ENCODE results near the gene DENND1C.
"Not testable (repeated sequence)": the region's sequence is repeated elsewhere in the genome, so short reads cannot be mapped to it uniquely, and the experiment has no call there.

Gene DENND1C

DNA sequence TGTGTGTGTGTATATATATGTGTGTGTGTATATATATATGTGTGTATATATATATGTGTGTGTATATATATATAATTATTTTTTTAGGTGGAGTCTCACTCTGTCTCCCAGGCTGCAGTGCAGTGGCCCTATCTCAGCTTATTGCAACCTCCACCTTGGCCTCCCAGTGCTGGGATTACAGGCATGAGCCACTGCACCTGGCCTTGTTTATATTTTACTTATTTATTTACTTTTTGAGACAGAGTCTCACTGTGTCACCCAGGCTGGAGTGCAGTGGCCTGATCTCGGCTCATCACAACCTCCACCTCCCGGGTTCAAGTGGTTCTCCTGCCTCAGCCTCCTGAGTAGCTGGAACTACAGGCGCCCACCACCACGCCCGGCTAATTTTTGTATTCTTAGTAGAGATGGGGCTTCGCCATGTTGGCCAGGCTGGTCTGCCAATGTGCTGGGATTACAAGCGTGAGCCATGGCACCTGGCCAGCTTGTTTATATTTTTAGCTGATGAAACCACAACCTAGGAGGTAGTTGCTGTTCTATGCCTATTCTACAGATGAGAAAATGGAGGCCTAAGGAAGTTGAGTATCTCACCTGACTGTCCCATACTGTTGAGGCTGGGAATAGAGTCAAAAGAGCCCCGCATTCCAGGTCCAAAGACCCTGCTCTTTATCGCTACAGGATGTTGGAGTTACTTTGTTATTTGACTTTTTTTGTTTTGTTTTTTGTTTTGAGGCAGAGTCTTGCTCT is 26.6 kb upstream of the DENND1C start:
- DNase-seq = not testable (repeated sequence)

GRCh38 chr19:6503407-6504201 is 22.0 kb upstream of the DENND1C start:
- DNase-seq = no peak

GRCh38 chr19:6501740-6502648 is 20.4 kb upstream of the DENND1C start, which contains the start of gene TUBB4A:
Gene TUBB4A (minus strand): TSS chr19:6502309. CDS start chr19:6502212, 97 bp downstream.
- peak; percentile 58 for DNase-seq

DNA sequence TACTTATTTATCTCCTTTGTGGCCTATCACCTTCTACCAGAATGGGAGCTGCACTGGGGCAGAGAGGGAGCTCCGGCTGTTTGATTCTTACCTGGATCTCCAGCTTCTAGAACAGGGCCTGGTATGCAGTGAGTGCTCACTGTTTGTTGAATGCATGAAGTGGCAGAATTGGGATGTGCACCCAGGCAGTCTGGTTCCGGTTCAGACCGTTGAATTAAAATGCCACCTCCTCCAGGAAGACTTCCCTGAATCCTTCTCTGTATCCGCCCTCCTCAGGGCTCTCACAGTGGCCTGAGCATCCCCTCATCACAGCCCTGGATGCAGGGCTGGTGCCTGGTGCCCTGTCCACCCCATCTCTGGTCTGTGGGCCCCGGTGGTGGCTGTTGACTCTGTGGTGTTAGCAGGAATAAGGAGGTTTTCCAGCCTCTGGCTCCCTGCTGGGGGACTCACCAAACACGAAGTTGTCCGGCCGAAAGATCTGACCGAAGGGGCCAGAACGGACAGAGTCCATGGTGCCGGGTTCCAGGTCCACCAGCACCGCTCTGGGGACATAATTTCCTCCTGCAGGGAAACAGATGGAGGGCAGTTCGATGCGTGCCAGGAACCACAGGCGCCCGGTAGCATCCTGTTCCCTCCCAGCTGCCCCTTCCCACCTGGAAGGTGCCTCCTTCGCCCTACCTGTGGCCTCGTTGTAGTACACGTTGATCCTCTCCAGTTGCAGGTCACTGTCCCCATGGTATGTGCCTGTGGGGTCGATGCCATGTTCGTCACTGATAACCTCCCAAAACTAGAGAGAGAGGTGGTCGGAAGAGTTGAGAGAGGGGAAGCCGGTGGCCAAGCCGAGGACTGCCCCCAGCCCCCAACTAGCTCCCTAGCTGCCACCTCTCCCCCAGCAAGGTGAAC is 19.5 kb upstream of the DENND1C start:
- DNase-seq = no peak

GRCh38 chr19:6499052-6499790 is 17.6 kb upstream of the DENND1C start:
- no peak for DNase-seq

GRCh38 chr19:6498294-6499036 is 16.9 kb upstream of the DENND1C start:
- no peak for DNase-seq

- DNase-seq = no peak
Observed at GRCh38 chr19:6495947-6496346, 14.4 kb upstream of the DENND1C start.

GRCh38 chr19:6494438-6495036 is 12.9 kb upstream of the DENND1C start:
- DNase-seq = no peak

GRCh38 chr19:6491802-6492592 is 10.4 kb upstream of the DENND1C start:
- DNase-seq = no peak

GRCh38 chr19:6490134-6490533 is 8.5 kb upstream of the DENND1C start:
- no peak for DNase-seq

GRCh38 chr19:6489278-6490061 is 7.9 kb upstream of the DENND1C start:
- DNase-seq = no peak

- DNase-seq = no peak
Observed at GRCh38 chr19:6484831-6485230, 3.2 kb upstream of the DENND1C start.

- DNase-seq = no peak
Observed at GRCh38 chr19:6484230-6484629, 2.6 kb upstream of the DENND1C start.

- no peak for DNase-seq
Observed at GRCh38 chr19:6483235-6483634, 1.6 kb upstream of the DENND1C start.

GRCh38 chr19:6482343-6482686 is 728 bp upstream of the DENND1C start:
- no peak for DNase-seq

- DNase-seq = peak; percentile 44
Observed at GRCh38 chr19:6480848-6481415, 655 bp downstream of the DENND1C start.

DNA sequence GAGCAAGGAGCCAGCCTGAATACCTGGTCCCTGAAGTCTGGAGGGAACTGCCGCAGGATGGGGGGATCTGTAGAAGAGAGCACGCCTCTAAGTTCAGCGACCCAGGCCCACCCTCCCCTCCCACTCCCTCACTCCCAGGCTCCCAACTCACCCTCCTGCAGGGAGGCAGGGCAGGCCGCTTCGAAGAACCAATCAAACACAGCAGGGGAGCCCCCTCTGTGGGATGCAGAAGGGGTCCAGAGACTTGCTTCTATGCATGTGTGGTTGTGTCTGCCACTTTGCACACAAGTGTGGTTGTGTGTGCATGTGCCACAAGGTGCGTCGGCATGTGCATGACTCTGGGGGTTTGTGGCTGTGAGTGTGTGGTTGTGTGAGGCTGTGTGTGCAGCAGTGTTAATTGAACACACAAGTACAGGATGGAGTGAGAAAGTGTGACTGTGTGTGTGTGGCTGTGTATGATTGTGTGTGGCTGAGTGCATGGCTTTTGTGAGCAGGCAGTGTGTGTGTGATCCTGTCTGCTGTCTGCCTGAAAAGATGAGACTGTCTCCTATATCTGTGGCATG is 1.7 kb downstream of the DENND1C start:
- no peak for DNase-seq

GRCh38 chr19:6478815-6479214 is 2.8 kb downstream of the DENND1C start:
- no peak for DNase-seq

All from activated CD8-positive, alpha-beta memory T cell treated with anti-CD3 and anti-CD28 coated beads, Interleukin-2, amount 50 U/mL, for 4 hours (primary cell).